HepG2 (cell line): ENCODE measurements around the gene CSNK2A1. TPM values are rescaled to one million over a fixed set of nuclear protein-coding genes. Genes with fewer than 3 reads are reported as not detected.
A peak's percentile ranks its signal among the peaks of the same experiment; 100 is the strongest.

ENCODE experiments used
- FOXJ3 ChIP-seq: sonication (generic); formaldehyde crosslinking; IDR thresholded peaks from 2 replicates; pipeline ENCODE4 v1.4.0; 2020; ENCODE audit warnings: missing genetic modification reagents, mild to moderate bottlenecking, borderline replicate concordance
- GATAD1 ChIP-seq: IDR thresholded peaks from 2 replicates; pipeline ENCODE4 v1.6.1; 2016; ENCODE audit warnings: missing genetic modification reagents, missing compliant biosample characterization
- HMG20B ChIP-seq: conservative IDR thresholded peaks from 2 replicates; pipeline ENCODE4 v1.6.1; 2016; ENCODE audit warnings: missing genetic modification reagents, missing compliant biosample characterization
- KDM3A ChIP-seq: IDR thresholded peaks from 2 replicates; pipeline ENCODE4 v1.6.1; 2018; ENCODE audit warnings: low read depth, missing compliant biosample characterization
- KLF16 ChIP-seq, 2 experiments: sonication (generic) in 1 of 2; formaldehyde crosslinking in 1 of 2; IDR thresholded peaks; 2 replicates each; pipeline versions ENCODE4 v1.6.1 to v1.8.0; 2016 to 2023; ENCODE audit warnings: missing genetic modification reagents in 2 of 2, missing compliant biosample characterization in 1 of 2
- MTA3 ChIP-seq: sonication (generic); formaldehyde crosslinking; IDR thresholded peaks from 2 replicates; pipeline ENCODE4 v1.4.0; 2020; ENCODE audit warnings: missing genetic modification reagents
- NCOA1 ChIP-seq: sonication (generic); formaldehyde crosslinking; IDR thresholded peaks from 2 replicates; pipeline ENCODE4 v1.9.0; 2021; ENCODE audit warnings: missing genetic modification reagents
- NFKBIZ ChIP-seq: IDR thresholded peaks from 2 replicates; pipeline ENCODE4 v1.6.1; 2018; ENCODE audit warnings: missing genetic modification reagents, missing compliant biosample characterization
- NR1H2 ChIP-seq: sonication (generic); formaldehyde crosslinking; IDR thresholded peaks from 2 replicates; pipeline ENCODE4 v1.8.1; 2022; ENCODE audit warnings: low read depth, missing genetic modification reagents, borderline replicate concordance
- NRL ChIP-seq: sonication (generic); formaldehyde crosslinking; IDR thresholded peaks from 2 replicates; pipeline ENCODE4 v1.5.0; 2020; ENCODE audit warnings: missing genetic modification reagents, mild to moderate bottlenecking, moderate library complexity, borderline replicate concordance
- PHF20 ChIP-seq: sonication (generic); formaldehyde crosslinking; IDR thresholded peaks from 2 replicates; pipeline ENCODE4 v1.5.0; 2020; ENCODE audit warnings: mild to moderate bottlenecking, missing genetic modification reagents
- RARA ChIP-seq: IDR thresholded peaks from 2 replicates; pipeline ENCODE4 v1.6.1; 2016; ENCODE audit warnings: missing genetic modification reagents, missing compliant biosample characterization
- RFXANK ChIP-seq: IDR thresholded peaks from 2 replicates; pipeline ENCODE4 v1.6.1; 2016
- SRSF1 ChIP-seq: fragments of 200-400 bp; formaldehyde crosslinking; optimal IDR thresholded peaks from 2 replicates; pipeline ENCODE3; 2017; ENCODE audit warnings: mild to moderate bottlenecking, low read depth, low read length, moderate library complexity
- ZNF746 ChIP-seq: sonication (generic); formaldehyde crosslinking; IDR thresholded peaks from 2 replicates; pipeline ENCODE4 v1.8.0; 2022; ENCODE audit warnings: mild to moderate bottlenecking, missing genetic modification reagents
- polyA plus RNA-seq, 8 experiments: library from polyadenylated mRNA; depleted of rRNA in 3 of 8; stranded (reverse) in 7 of 8; unstranded in 1 of 8; fragments of >200 nt; fragmentation: Illumina TruSeq in 4 of 8; extraction: Trizol in 4 of 8; gene quantifications; 2 replicates each; pipeline versions ENCODE4 v1.2.1 to v1.2.3, GENCODE V29; 2011 to 2016; ENCODE audit warnings: low read depth in 4 of 8, missing spikeins in 1 of 8, mixed read lengths in 1 of 8; ENCODE audit not compliant: insufficient read depth in 1 of 8
- total RNA-seq, 5 experiments: library from RNA; depleted of rRNA; stranded (reverse); fragments of >200 nt; fragmentation: Illumina TruSeq; extraction: Trizol; gene quantifications; 2 replicates each; pipeline ENCODE4 v1.2.3, GENCODE V29; 2016; ENCODE audit warnings: low read depth in 1 of 5
- TF ChIP-seq, protein P1 (sequence below): sonication (generic); formaldehyde crosslinking; IDR thresholded peaks from 2 replicates; pipeline ENCODE4 v1.4.0; 2020; ENCODE audit warnings: missing genetic modification reagents
- TF ChIP-seq, protein P2 (sequence below): IDR thresholded peaks from 2 replicates; pipeline ENCODE4 v1.6.1; 2016; ENCODE audit warnings: mild to moderate bottlenecking
- TF ChIP-seq, protein P3 (sequence below): sonication (generic); formaldehyde crosslinking; IDR thresholded peaks from 2 replicates; pipeline ENCODE4 v1.4.0; 2020; ENCODE audit warnings: mild to moderate bottlenecking, missing genetic modification reagents
- TF ChIP-seq, protein P4 (sequence below): sonication (generic); formaldehyde crosslinking; IDR thresholded peaks from 2 replicates; pipeline ENCODE4 v1.5.0; 2020; ENCODE audit warnings: mild to moderate bottlenecking, missing genetic modification reagents

The CSNK2A1 gene
- total and polyA plus RNA-seq, 2 of the 13 experiments (the other 11 are each of a cell fraction or from before 2014, with no cell fraction given), result 153 to 231 TPM

DNA sequence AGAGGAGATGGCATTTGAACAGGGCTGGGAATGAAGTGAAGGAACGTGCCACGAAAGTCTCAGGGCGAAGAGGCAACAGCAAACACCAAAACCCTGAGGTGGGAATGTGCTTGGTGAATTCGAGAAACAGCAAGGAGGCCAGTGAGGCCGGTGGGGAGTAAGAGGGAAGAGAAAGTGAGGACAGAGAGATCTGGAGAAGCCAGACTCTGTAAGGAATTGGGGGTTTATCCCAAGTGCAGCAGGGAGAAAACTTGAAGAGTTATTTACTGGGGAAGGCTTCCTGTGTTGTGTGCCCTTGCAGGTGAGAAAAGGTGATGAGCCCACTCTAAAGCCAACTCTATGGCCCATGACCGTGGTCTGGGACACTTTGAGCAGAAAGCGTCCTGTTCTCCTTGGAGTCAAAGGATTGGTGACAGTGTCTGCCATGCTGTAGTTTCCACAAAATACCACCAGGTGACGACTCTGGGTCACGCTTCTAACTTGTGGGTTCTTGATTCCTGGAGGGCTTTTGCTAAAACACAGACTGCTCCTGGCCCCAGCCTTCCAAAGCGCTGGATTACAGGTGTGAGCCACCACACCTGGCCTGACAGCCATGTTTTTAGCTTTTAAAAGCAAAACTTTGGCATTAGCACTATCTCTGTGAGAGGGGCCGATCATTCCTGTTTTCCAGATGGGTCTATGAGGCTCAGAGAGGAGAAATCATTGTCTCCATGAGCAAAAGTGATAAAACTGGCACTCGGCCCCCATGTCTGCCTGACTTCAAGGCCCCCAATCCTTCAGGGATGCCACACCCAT lies 18.0 kb upstream of the CSNK2A1 start (continued):
- TF ChIP-seq, protein P1, sequence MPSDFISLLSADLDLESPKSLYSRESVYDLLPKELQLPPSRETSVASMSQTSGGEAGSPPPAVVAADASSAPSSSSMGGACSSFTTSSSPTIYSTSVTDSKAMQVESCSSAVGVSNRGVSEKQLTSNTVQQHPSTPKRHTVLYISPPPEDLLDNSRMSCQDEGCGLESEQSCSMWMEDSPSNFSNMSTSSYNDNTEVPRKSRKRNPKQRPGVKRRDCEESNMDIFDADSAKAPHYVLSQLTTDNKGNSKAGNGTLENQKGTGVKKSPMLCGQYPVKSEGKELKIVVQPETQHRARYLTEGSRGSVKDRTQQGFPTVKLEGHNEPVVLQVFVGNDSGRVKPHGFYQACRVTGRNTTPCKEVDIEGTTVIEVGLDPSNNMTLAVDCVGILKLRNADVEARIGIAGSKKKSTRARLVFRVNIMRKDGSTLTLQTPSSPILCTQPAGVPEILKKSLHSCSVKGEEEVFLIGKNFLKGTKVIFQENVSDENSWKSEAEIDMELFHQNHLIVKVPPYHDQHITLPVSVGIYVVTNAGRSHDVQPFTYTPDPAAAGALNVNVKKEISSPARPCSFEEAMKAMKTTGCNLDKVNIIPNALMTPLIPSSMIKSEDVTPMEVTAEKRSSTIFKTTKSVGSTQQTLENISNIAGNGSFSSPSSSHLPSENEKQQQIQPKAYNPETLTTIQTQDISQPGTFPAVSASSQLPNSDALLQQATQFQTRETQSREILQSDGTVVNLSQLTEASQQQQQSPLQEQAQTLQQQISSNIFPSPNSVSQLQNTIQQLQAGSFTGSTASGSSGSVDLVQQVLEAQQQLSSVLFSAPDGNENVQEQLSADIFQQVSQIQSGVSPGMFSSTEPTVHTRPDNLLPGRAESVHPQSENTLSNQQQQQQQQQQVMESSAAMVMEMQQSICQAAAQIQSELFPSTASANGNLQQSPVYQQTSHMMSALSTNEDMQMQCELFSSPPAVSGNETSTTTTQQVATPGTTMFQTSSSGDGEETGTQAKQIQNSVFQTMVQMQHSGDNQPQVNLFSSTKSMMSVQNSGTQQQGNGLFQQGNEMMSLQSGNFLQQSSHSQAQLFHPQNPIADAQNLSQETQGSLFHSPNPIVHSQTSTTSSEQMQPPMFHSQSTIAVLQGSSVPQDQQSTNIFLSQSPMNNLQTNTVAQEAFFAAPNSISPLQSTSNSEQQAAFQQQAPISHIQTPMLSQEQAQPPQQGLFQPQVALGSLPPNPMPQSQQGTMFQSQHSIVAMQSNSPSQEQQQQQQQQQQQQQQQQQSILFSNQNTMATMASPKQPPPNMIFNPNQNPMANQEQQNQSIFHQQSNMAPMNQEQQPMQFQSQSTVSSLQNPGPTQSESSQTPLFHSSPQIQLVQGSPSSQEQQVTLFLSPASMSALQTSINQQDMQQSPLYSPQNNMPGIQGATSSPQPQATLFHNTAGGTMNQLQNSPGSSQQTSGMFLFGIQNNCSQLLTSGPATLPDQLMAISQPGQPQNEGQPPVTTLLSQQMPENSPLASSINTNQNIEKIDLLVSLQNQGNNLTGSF (CRISPR knock-in tag), result no peak
- TF ChIP-seq NRL (CRISPR knock-in tag) (0 out of 2 replicates have a peak, but pooled peaks have one; percentile 32), RFXANK (CRISPR knock-in tag) (no peak), NFKBIZ (CRISPR knock-in tag) (no peak; the same call in 1 of the 2 replicates), FOXJ3 (CRISPR knock-in tag) (no peak), SRSF1 (no peak), KDM3A (CRISPR knock-in tag) (0 out of 2 replicates have a peak, but pooled peaks have one; percentile 54), ZNF746 (no peak), GATAD1 (CRISPR knock-in tag) (peak; percentile 41; the same call in 1 of the 2 replicates), NCOA1 (CRISPR knock-in tag) (no peak), KLF16 (CRISPR knock-in tag; IDR thresholded peaks at IDR 0.05) (peak in 1 of 2 experiments; percentile 67; a peak in 1 of 4 replicates), HMG20B (CRISPR knock-in tag) (no peak), MTA3 (no peak), RARA (CRISPR knock-in tag) (0 out of 2 replicates have a peak, but pooled peaks have one; percentile 48), NR1H2 (CRISPR knock-in tag) (no peak), PHF20 (no peak)
- TF ChIP-seq, protein P2, sequence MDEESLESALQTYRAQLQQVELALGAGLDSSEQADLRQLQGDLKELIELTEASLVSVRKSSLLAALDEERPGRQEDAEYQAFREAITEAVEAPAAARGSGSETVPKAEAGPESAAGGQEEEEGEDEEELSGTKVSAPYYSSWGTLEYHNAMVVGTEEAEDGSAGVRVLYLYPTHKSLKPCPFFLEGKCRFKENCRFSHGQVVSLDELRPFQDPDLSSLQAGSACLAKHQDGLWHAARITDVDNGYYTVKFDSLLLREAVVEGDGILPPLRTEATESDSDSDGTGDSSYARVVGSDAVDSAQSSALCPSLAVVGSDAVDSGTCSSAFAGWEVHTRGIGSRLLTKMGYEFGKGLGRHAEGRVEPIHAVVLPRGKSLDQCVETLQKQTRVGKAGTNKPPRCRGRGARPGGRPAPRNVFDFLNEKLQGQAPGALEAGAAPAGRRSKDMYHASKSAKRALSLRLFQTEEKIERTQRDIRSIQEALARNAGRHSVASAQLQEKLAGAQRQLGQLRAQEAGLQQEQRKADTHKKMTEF (CRISPR knock-in tag), result peak; percentile 54; the same call in 1 of the 2 replicates
- TF ChIP-seq, protein P3, sequence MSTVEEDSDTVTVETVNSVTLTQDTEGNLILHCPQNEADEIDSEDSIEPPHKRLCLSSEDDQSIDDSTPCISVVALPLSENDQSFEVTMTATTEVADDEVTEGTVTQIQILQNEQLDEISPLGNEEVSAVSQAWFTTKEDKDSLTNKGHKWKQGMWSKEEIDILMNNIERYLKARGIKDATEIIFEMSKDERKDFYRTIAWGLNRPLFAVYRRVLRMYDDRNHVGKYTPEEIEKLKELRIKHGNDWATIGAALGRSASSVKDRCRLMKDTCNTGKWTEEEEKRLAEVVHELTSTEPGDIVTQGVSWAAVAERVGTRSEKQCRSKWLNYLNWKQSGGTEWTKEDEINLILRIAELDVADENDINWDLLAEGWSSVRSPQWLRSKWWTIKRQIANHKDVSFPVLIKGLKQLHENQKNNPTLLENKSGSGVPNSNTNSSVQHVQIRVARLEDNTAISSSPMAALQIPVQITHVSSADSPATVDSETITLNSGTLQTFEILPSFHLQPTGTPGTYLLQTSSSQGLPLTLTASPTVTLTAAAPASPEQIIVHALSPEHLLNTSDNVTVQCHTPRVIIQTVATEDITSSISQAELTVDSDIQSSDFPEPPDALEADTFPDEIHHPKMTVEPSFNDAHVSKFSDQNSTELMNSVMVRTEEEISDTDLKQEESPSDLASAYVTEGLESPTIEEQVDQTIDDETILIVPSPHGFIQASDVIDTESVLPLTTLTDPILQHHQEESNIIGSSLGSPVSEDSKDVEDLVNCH (CRISPR knock-in tag), result no peak
- TF ChIP-seq, protein P4, sequence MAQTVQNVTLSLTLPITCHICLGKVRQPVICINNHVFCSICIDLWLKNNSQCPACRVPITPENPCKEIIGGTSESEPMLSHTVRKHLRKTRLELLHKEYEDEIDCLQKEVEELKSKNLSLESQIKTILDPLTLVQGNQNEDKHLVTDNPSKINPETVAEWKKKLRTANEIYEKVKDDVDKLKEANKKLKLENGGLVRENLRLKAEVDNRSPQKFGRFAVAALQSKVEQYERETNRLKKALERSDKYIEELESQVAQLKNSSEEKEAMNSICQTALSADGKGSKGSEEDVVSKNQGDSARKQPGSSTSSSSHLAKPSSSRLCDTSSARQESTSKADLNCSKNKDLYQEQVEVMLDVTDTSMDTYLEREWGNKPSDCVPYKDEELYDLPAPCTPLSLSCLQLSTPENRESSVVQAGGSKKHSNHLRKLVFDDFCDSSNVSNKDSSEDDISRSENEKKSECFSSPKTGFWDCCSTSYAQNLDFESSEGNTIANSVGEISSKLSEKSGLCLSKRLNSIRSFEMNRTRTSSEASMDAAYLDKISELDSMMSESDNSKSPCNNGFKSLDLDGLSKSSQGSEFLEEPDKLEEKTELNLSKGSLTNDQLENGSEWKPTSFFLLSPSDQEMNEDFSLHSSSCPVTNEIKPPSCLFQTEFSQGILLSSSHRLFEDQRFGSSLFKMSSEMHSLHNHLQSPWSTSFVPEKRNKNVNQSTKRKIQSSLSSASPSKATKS (CRISPR knock-in tag), result no peak
